GM18507 (cell line): ENCODE measurements around the gene PACRG.

Experiments
- DNase-seq: peaks from one replicate; pipeline ENCODE4 v3.0.0; 2011; ENCODE audit warnings: low read depth; ENCODE audit not compliant: insufficient read length; ENCODE audit errors: extremely low spot score
- FAIRE-seq: peaks from 2 replicates; lab custom pipeline; 2011; peaks lifted over from hg19 to GRCh38; lab: Jason Lieb, UNC

The PACRG gene

GRCh38 chr6:163343609-163344008, 615.8 kb downstream of the PACRG start:
- DNase-seq (no peak), FAIRE-seq (no peak)

GRCh38 chr6:163344411-163344810, 616.6 kb downstream of the PACRG start:
- FAIRE-seq = no peak
- no peak for DNase-seq

DNA sequence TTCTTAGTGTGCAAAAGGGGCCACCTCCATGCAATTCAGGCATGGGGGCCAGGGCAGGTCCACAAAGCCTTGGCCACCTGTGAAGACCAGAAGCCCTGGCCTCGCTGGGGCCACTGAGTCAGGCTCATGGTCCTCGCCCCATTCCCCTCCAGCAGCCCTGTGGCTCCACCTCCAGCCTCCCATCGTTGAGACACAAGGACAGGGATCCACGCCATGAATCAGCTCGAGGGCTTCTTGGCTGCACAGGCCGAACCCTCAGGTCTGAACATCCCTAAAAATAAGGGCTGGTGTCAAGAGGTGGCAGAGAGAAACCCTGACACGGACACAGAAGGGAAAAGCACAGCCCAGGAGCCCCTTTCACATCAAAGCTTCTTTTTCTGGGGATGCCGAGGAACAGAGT, 618.2 kb downstream of the PACRG start:
- no peak for FAIRE-seq

DNA sequence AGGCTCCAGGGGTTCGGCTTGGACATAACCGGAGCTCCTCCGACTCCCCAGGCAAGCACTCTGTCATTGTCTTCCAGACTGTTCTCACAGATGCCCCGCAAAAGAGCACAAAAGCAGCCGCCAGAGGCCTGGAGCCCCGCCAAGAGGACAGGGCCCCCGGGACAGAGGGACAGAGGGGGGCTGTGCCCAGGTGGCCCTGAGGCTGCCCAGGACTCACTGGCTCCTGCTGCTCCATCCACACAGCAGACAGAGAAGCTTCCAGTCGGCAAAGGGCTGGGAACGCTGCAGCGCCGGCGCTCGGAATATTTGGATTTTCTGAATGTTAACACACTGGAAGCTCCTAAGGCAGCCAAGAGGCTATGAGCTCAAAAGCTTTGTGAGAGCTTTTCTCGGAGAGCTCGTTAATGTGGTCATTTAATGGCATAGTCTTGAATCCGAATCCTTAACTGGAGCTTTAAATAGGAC, 618.8 kb downstream of the PACRG start:
- FAIRE-seq (no peak), DNase-seq (no peak)

More for the DNA sequence above, 618.2 kb downstream of the PACRG start:
- DNase-seq = no peak

GRCh38 chr6:163347021-163347446, 619.3 kb downstream of the PACRG start:
- no peak for DNase-seq

GRCh38 chr6:163348789-163349680, 621.3 kb downstream of the PACRG start:
- no peak for FAIRE-seq
- DNase-seq = no peak

More at GRCh38 chr6:163347021-163347446, 619.3 kb downstream of the PACRG start:
- FAIRE-seq = no peak

- DNase-seq = no peak
- FAIRE-seq = no peak
These were observed 621.9 kb downstream of the PACRG start for GRCh38 chr6:163349696-163350095.

- FAIRE-seq (no peak), DNase-seq (no peak)
These were observed 623.2 kb downstream of the PACRG start for GRCh38 chr6:163351013-163351412.

GRCh38 chr6:163352011-163352685, 624.4 kb downstream of the PACRG start:
- DNase-seq (no peak), FAIRE-seq (no peak)

GRCh38 chr6:163352966-163353365, 625.2 kb downstream of the PACRG start:
- FAIRE-seq = no peak

DNA sequence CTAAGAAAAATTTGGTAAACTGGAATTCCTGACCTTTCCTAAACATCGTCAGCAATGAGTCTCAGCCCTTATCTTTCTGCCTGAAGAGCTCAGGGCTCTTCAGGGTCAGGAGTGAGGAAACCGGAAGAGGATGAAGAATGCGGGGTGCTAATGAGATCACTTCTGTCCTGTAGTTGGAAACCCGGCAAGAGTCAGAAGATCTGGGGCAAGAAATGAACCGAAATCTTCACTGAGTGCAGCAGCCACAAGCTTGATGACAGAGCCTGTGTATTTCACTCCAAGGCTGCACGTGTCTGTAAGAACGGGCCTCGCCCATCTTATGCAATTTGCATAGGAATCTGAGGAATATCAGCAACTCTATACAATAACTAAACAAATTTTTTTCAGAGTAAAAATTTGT, 626.3 kb downstream of the PACRG start:
- DNase-seq = no peak
- FAIRE-seq = no peak

More at GRCh38 chr6:163352966-163353365, 625.2 kb downstream of the PACRG start:
- DNase-seq = no peak

GRCh38 chr6:163354761-163355425, 627.1 kb downstream of the PACRG start:
- FAIRE-seq (no peak), DNase-seq (no peak)

GRCh38 chr6:163355426-163355991, 627.7 kb downstream of the PACRG start:
- FAIRE-seq (no peak), DNase-seq (no peak)

GRCh38 chr6:163356324-163356723, 628.5 kb downstream of the PACRG start:
- no peak for FAIRE-seq
- DNase-seq = no peak

DNA sequence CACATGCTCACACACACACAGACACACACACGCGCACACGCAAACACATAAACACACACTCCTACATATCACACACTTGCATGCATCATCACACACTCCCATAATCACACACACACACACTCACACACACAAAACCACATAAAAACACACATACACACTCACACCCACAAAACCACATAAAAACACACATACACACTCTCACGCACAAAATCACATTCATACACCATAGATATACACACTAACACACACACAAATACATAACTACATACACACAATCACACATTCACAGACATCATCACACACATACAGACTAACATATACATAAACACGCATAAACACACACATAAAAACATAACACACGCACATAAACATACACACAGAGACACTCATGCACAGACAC, 629.0 kb downstream of the PACRG start:
- no peak for DNase-seq
- FAIRE-seq = no peak

DNA sequence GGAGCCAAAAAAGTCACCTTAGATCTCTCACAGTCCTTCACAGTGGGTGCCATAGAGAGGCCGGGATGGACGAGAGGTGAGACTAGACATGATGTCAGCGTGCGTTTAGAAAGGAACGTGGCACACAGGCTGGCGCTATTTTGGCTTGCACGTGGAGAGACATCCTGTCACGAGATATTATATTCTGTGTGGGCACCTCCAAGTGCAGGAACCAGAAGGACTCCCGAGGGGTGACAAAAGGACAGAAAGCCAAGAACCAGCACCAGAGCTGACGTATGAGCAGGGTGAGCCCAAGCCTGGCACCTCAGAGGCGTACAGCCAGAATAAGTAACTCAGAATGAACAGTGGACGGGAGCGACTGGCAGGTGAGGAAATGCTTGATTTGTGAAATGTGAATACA, 636.9 kb downstream of the PACRG start:
- no peak for FAIRE-seq
- DNase-seq = no peak
